ENCODE results near the gene HM13.
"Not testable (repeated sequence)": the region's sequence is repeated elsewhere in the genome, so short reads cannot be mapped to it uniquely, and the experiment has no call there.

The HM13 gene

GRCh38 chr20:31605902-31606803 lies 91.9 kb downstream of the HM13 start:
- ChIA-PET CTCF (interaction anchor here (0.8 to 19.2 kb wide), 15 partner anchors 7 to 118 kb away, joined by 3 to 642 read pairs (median 5); partner anchors contain the start of gene BCL2L1), POLR2A (interaction anchor here (1.3 to 1.8 kb wide), 2 partner anchors 33 to 43 kb away, joined by 3 to 7 read pairs; no protein-coding TSS in a partner anchor)
- TF ChIP-seq, protein P1, sequence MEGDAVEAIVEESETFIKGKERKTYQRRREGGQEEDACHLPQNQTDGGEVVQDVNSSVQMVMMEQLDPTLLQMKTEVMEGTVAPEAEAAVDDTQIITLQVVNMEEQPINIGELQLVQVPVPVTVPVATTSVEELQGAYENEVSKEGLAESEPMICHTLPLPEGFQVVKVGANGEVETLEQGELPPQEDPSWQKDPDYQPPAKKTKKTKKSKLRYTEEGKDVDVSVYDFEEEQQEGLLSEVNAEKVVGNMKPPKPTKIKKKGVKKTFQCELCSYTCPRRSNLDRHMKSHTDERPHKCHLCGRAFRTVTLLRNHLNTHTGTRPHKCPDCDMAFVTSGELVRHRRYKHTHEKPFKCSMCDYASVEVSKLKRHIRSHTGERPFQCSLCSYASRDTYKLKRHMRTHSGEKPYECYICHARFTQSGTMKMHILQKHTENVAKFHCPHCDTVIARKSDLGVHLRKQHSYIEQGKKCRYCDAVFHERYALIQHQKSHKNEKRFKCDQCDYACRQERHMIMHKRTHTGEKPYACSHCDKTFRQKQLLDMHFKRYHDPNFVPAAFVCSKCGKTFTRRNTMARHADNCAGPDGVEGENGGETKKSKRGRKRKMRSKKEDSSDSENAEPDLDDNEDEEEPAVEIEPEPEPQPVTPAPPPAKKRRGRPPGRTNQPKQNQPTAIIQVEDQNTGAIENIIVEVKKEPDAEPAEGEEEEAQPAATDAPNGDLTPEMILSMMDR (IDR thresholded peaks at IDR 0.05; ENCODE audit: control extremely low read depth, extremely low read depth, low read depth, missing control alignments): no peak
- DNase-seq (ENCODE audit: extremely low spot score): no peak

DNA sequence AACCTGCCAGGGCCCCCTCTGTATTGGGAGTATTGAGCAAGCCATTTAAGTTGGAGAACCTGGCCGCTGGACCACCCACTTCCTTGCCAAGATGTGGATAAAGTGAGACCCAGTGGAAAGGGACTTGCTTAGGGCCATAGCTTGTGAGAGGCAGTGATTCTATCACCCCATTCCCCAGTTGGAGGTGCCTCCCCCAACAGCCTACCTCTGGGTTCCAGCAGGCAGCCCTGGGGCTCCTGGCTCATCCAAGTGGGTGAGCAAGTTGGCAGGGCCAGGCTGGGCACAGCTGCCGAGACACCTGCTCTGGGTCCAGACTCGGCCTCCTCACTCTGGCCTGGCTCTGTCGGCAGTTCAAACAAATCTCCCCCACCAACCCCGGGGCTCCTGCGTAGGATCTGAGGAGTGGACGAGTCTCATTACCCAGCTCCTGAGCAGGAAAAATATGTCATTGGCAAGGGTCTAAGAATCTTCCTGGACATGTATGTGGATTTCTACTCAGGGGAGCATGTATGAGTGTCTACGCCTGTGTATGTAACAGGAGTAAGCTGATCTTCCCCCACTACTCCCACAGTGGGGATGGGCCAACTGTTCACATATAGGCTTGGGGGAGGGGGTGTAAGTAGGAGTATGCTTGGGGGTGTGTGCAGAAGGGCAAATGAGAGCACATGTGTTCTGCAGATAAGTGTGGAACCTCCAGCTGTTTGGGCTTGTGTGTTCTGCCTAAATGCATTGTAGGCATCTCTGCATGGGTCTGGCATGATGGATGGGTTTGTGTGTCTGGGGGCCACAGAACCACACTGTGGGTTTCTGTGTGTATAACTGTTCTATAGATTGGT lies 92.8 kb downstream of the HM13 start:
- no peak for DNase-seq (ENCODE audit: extremely low spot score)
- TF ChIP-seq, protein P1 (IDR thresholded peaks at IDR 0.05; ENCODE audit: control extremely low read depth, extremely low read depth, low read depth, missing control alignments): no peak
- ChIA-PET POLR2A (interaction anchor here (0.5 kb wide), 1 partner anchor 80 kb away, joined by 3 read pairs; no protein-coding TSS in a partner anchor), CTCF (interaction anchor here (0.9 to 19.2 kb wide), 9 partner anchors 14 to 117 kb away, joined by 3 to 642 read pairs (median 4); no protein-coding TSS in a partner anchor)

DNA sequence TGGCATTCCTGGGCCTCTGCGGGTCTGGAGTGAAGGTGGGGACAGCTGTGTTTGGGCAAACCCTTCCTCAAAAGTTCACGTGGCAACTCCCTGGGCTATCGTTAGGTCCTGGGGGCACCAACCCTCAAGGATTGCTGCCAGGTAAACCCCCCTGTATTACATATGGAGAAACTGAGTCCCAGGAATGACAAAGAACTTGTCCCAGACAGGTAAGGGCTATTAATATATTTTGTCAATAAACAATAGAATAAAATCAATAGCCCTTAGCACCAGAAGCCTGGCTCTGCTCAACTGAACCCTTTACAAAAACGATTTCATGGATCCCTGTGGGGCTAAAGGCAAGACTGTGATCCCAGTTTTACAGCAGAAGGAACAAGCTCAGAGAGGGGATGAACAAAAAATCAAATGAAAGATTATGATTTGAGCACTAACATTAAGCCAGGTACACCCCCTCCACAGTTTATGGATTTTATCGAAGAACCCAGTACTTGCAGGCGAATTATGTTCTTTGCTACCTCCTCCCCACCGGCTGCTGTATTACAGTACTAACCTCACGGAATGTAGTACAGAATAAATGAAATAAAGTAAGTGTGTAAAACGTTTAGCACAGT lies 93.5 kb downstream of the HM13 start:
- no peak for DNase-seq (ENCODE audit: extremely low spot score)
- CTCF ChIA-PET: interaction anchor here (0.9 to 19.2 kb wide), 9 partner anchors 13 to 117 kb away, joined by 3 to 642 read pairs (median 4); no protein-coding TSS in a partner anchor
- POLR2A ChIA-PET: interaction anchor here (0.5 kb wide), 1 partner anchor 35 kb away, joined by 4 read pairs; no protein-coding TSS in a partner anchor
- TF ChIP-seq, protein P1 (IDR thresholded peaks at IDR 0.05; ENCODE audit: control extremely low read depth, extremely low read depth, low read depth, missing control alignments): no peak

DNA sequence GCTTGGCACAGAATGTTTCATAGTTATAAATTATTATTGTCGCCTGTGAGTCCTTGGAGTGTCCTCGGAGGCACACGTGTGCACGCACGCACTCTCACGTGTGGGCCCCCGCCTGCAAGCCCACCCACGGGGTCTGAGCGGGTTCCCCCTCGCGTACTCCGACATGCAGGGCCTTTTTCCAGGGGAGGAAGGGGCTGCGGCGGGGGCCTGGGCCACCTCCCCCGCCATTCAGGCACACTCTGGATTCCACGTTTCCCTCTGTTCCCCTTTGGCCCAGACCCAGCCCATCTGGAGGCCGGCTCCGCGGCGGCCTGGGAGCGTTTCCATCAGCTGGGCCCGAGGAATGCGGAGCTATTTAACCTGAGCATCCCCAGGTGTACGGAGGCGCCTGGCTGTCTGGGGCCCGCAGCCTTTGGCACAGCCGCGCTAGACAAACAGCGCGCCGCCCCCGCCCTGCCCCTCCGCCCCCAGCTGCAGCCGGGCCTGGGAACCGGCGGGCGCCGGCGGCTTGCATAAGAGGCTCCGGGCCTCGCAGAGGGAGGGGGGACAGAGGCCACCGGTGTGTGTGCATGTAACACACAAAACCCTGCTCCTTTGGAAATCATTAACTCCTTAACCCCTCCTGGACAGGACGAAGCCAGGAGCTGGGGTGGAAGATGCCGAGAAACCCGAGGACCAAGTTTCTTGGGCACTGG lies 94.2 kb downstream of the HM13 start:
- no peak for DNase-seq (ENCODE audit: extremely low spot score)
- ChIA-PET CTCF (interaction anchor here (0.9 to 19.2 kb wide), 5 partner anchors 26 to 115 kb away, joined by 3 to 642 read pairs (median 7); no protein-coding TSS in a partner anchor), POLR2A (interaction anchor here (0.5 kb wide), 1 partner anchor 36 kb away, joined by 4 read pairs; no protein-coding TSS in a partner anchor)
- TF ChIP-seq, protein P1 (IDR thresholded peaks at IDR 0.05; ENCODE audit: control extremely low read depth, extremely low read depth, low read depth, missing control alignments): no peak

DNA sequence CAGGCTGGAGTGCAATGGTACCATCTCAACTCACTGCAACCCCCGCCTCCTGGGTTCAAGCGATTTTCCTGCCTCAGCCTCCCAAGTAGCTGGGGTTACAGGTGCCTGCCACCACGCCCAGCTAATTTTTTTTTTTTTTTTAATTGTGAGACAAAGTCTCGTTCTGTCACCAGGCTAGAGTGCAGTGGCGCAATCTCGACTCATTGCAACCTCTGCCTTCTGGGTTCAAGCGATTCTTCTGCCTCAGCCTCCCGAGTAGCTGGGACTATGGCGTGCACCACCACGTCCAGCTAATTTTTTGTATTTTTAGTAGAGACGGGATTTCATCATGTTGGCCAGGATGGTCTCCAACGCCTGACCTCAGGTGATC lies 98.0 kb downstream of the HM13 start:
- DNase-seq (ENCODE audit: extremely low spot score): not testable (repeated sequence)
- CTCF ChIA-PET: interaction anchor here (0.7 to 19.2 kb wide), 55 partner anchors 8 to 211 kb away, joined by 3 to 642 read pairs (median 7); partner anchors contain the start of genes BCL2L1, COX4I2, HM13 and ID1
- POLR2A ChIA-PET: interaction anchor here (0.6 to 1.0 kb wide), 2 partner anchors 50 to 55 kb away, joined by 3 to 5 read pairs; no protein-coding TSS in a partner anchor

DNA sequence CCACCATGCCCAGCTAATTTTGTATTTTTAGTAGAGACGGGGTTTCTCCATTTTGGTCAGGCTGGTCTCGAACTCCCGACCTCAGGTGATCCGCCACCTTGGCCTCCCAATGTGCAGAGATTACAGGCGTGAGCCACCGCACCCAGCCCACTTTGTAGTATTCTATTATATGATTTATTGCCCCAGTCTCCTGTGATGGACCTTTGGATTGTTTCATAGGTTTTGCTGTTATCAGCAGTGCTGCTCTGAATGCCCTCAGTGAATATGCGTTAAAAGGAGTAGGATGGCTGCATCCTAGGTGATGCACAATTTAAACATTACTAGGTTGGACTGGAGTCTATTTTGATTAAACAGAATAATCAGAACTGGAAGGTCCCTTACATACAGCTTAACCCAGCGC lies 101.2 kb downstream of the HM13 start:
- ChIA-PET CTCF (interaction anchor here (4.9 to 19.2 kb wide), 3 partner anchors 11 to 58 kb away, joined by 20 to 642 read pairs (median 80); partner anchors contain the start of gene ID1), POLR2A (no interaction called here)
- TF ChIP-seq, protein P1 (IDR thresholded peaks at IDR 0.05; ENCODE audit: control extremely low read depth, extremely low read depth, low read depth, missing control alignments): no peak
- no peak for DNase-seq (ENCODE audit: extremely low spot score)

Measured in GM10248 (cell line).